ENCODE measurements around the gene ZNF227.
"Not testable (repeated sequence)": the region's sequence is repeated elsewhere in the genome, so short reads cannot be mapped to it uniquely, and the experiment has no call there.

The ZNF227 gene

GRCh38 chr19:44228318-44228717 lies 16.0 kb downstream of the ZNF227 start:
- Histone ChIP-seq H3K79me1 (replicated peaks; ENCODE audit: low read length, poor library complexity, severe bottlenecking) (peaks cover 15% of the 10 kb centered on the region), H3K4me1 (ENCODE audit: control insufficient read depth, insufficient read depth, low read depth, low read length) (no peaks in the 10 kb centered on the region), H3K27ac (ENCODE audit: low read length, poor library complexity, severe bottlenecking) (no peak overlapping the region), H3K36me3 (ENCODE audit: control insufficient read depth in 1 of 2, insufficient read depth in 2 of 2, low read depth in 1 of 2, low read length in 2 of 2) (peaks cover 40 to 61% of the 10 kb centered on the region in 2 experiments), H3K9me3 (ENCODE audit: control insufficient read depth, low read length) (peaks cover 47% of the 10 kb centered on the region), H3K23ac (ENCODE audit: low read length in 2 of 2) (no peak overlapping the region), H3K9ac (ENCODE audit: low read length) (no peak overlapping the region), H3K4ac (ENCODE audit: low read depth in 1 of 2, low read length in 2 of 2) (no peak overlapping the region), H2AK5ac (ENCODE audit: low read length, severe bottlenecking) (no peak overlapping the region), H4K91ac (ENCODE audit: low read length) (no peak overlapping the region), H2BK12ac (ENCODE audit: low read length in 2 of 2) (no peak overlapping the region), H3K4me3 (ENCODE audit: insufficient read depth in 1 of 2, low read depth in 1 of 2, low read length in 2 of 2) (no peak overlapping the region), H3K18ac (ENCODE audit: low read depth in 1 of 2, low read length in 2 of 2) (no peak overlapping the region), H2BK5ac (ENCODE audit: low read depth, low read length, poor library complexity, severe bottlenecking) (no peak overlapping the region), H3K27me3 (ENCODE audit: control insufficient read depth in 1 of 2, insufficient read depth in 1 of 2, low read length in 2 of 2) (no peaks in the 10 kb centered on the region), H2BK15ac (ENCODE audit: low read depth, poor library complexity, severe bottlenecking) (no peak overlapping the region), H3K14ac (ENCODE audit: low read length in 2 of 2) (no peak overlapping the region), H3K4me2 (ENCODE audit: low read length, poor library complexity, severe bottlenecking) (no peak overlapping the region), H2AFZ (ENCODE audit: low read depth, low read length) (no peak overlapping the region), H2BK120ac (ENCODE audit: low read depth, low read length) (no peak overlapping the region), H4K8ac (ENCODE audit: low read length) (no peak overlapping the region)
- DNase-seq: no peak
- 99% methylated on average over 3 of the region's 3 CpGs for WGBS

DNA sequence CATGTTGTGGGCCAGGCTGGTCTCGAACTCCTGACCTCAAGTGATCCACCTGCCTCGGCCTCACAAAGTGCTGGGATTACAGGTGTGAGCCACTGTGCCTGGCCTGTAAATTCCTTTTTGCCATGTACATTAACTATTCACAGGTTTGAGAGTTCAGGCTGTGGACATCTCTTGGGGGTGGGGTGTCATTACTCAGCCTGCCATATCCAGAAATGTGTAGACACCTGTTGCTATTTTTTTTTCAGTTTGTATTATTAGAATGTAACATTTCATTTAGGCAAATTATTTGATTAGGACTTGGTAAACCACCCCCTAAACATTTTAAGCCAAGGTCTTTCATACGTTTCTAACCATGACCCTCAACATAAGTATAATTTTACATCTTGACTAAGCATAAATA lies 20.5 kb downstream of the ZNF227 start:
- H2AFZ ChIP-seq (ENCODE audit: low read depth, low read length): no peak overlapping the region
- no peak overlapping the region for H3K4me3 ChIP-seq (ENCODE audit: insufficient read depth in 1 of 2, low read depth in 1 of 2, low read length in 2 of 2)
- H3K4ac ChIP-seq (ENCODE audit: low read depth in 1 of 2, low read length in 2 of 2): no peak overlapping the region
- no peak overlapping the region for H2BK5ac ChIP-seq (ENCODE audit: low read depth, low read length, poor library complexity, severe bottlenecking)
- no peak for DNase-seq
- no peak overlapping the region for H3K4me2 ChIP-seq (ENCODE audit: low read length, poor library complexity, severe bottlenecking)
- no peak overlapping the region for H2BK12ac ChIP-seq (ENCODE audit: low read length in 2 of 2)
- no peak overlapping the region for H4K91ac ChIP-seq (ENCODE audit: low read length)
- peaks cover 46 to 91% of the 10 kb centered on the region in 2 experiments for H3K36me3 ChIP-seq (ENCODE audit: control insufficient read depth in 1 of 2, insufficient read depth in 2 of 2, low read depth in 1 of 2, low read length in 2 of 2)
- H2BK120ac ChIP-seq (ENCODE audit: low read depth, low read length): no peak overlapping the region
- no peak overlapping the region for H3K9ac ChIP-seq (ENCODE audit: low read length)
- no peaks in the 10 kb centered on the region for H3K27me3 ChIP-seq (ENCODE audit: control insufficient read depth in 1 of 2, insufficient read depth in 1 of 2, low read length in 2 of 2)
- H3K79me1 ChIP-seq (replicated peaks; ENCODE audit: low read length, poor library complexity, severe bottlenecking): peaks cover 12% of the 10 kb centered on the region
- no peak overlapping the region for H2AK5ac ChIP-seq (ENCODE audit: low read length, severe bottlenecking)
- H3K4me1 ChIP-seq (ENCODE audit: control insufficient read depth, insufficient read depth, low read depth, low read length): no peaks in the 10 kb centered on the region
- no peak overlapping the region for H2BK15ac ChIP-seq (ENCODE audit: low read depth, poor library complexity, severe bottlenecking)
- WGBS: 97% methylated on average over 2 of the region's 3 CpGs
- no peak overlapping the region for H3K27ac ChIP-seq (ENCODE audit: low read length, poor library complexity, severe bottlenecking)
- no peak overlapping the region for H3K14ac ChIP-seq (ENCODE audit: low read length in 2 of 2)
- no peak overlapping the region for H4K8ac ChIP-seq (ENCODE audit: low read length)
- H3K9me3 ChIP-seq (ENCODE audit: control insufficient read depth, low read length): peaks cover 83% of the 10 kb centered on the region
- no peak overlapping the region for H3K23ac ChIP-seq (ENCODE audit: low read length in 2 of 2)
- H3K18ac ChIP-seq (ENCODE audit: low read depth in 1 of 2, low read length in 2 of 2): no peak overlapping the region

DNA sequence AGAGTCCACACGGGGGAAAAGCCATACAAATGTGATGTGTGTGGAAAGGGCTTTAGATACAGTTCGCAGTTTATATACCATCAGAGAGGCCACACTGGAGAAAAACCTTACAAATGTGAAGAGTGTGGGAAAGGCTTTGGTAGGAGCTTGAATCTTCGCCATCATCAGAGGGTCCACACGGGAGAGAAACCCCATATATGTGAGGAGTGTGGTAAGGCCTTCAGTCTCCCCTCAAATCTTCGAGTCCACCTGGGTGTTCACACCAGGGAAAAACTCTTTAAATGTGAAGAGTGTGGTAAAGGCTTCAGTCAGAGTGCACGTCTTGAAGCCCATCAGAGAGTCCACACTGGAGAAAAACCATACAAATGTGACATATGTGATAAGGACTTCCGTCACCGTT lies 24.1 kb downstream of the ZNF227 start:
- Histone ChIP-seq H3K18ac (ENCODE audit: low read depth in 1 of 2, low read length in 2 of 2) (no peak overlapping the region), H3K9ac (ENCODE audit: low read length) (no peak overlapping the region), H2AK5ac (ENCODE audit: low read length, severe bottlenecking) (no peak overlapping the region), H3K79me1 (replicated peaks; ENCODE audit: low read length, poor library complexity, severe bottlenecking) (peaks cover 2% of the 10 kb centered on the region), H3K4me2 (ENCODE audit: low read length, poor library complexity, severe bottlenecking) (no peak overlapping the region), H4K91ac (ENCODE audit: low read length) (no peak overlapping the region), H2BK15ac (ENCODE audit: low read depth, poor library complexity, severe bottlenecking) (no peak overlapping the region), H4K8ac (ENCODE audit: low read length) (no peak overlapping the region), H3K14ac (ENCODE audit: low read length in 2 of 2) (no peak overlapping the region), H2AFZ (ENCODE audit: low read depth, low read length) (no peak overlapping the region), H3K27me3 (ENCODE audit: control insufficient read depth in 1 of 2, insufficient read depth in 1 of 2, low read length in 2 of 2) (no peaks in the 10 kb centered on the region), H2BK120ac (ENCODE audit: low read depth, low read length) (no peak overlapping the region), H3K9me3 (ENCODE audit: control insufficient read depth, low read length) (peaks cover 96% of the 10 kb centered on the region), H2BK12ac (ENCODE audit: low read length in 2 of 2) (no peak overlapping the region), H3K4me3 (ENCODE audit: insufficient read depth in 1 of 2, low read depth in 1 of 2, low read length in 2 of 2) (peak overlapping the region in 1 of 2 experiments; percentile 55), H3K4me1 (ENCODE audit: control insufficient read depth, insufficient read depth, low read depth, low read length) (no peaks in the 10 kb centered on the region), H3K36me3 (ENCODE audit: control insufficient read depth in 1 of 2, insufficient read depth in 2 of 2, low read depth in 1 of 2, low read length in 2 of 2) (peaks cover 24 to 67% of the 10 kb centered on the region in 2 experiments), H3K4ac (ENCODE audit: low read depth in 1 of 2, low read length in 2 of 2) (no peak overlapping the region), H3K27ac (ENCODE audit: low read length, poor library complexity, severe bottlenecking) (no peak overlapping the region), H2BK5ac (ENCODE audit: low read depth, low read length, poor library complexity, severe bottlenecking) (no peak overlapping the region), H3K23ac (ENCODE audit: low read length in 2 of 2) (no peak overlapping the region)
- 96% methylated on average over 6 of the region's 8 CpGs for WGBS
- no peak for DNase-seq

DNA sequence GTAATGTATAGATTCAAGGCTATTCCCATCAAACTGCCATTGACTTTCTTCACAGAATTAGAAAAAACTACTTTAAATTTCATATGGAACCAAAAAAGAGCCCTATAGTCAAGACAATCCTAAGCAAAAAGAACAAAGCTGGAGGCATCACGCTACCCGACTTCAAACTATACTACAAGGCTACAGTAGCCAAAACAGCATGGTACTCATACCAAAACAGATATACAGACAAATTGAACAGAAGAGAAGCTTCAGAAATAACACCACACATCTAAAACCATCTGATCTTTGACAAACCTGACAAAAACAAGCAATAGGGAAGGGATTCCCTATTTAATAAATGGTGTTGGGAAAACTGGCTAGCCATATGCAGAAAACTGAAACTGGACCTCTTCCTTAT lies 40.0 kb downstream of the ZNF227 start:
- not testable (repeated sequence) for H2BK12ac ChIP-seq (ENCODE audit: low read length in 2 of 2); H3K4me1 ChIP-seq (ENCODE audit: control insufficient read depth, insufficient read depth, low read depth, low read length); DNase-seq; H3K27me3 ChIP-seq (ENCODE audit: control insufficient read depth in 1 of 2, insufficient read depth in 1 of 2, low read length in 2 of 2); H3K18ac ChIP-seq (ENCODE audit: low read depth in 1 of 2, low read length in 2 of 2); H2AK5ac ChIP-seq (ENCODE audit: low read length, severe bottlenecking); H4K8ac ChIP-seq (ENCODE audit: low read length); H3K14ac ChIP-seq (ENCODE audit: low read length in 2 of 2); H4K91ac ChIP-seq (ENCODE audit: low read length); H3K79me1 ChIP-seq (replicated peaks; ENCODE audit: low read length, poor library complexity, severe bottlenecking); H3K36me3 ChIP-seq (ENCODE audit: control insufficient read depth in 1 of 2, insufficient read depth in 2 of 2, low read depth in 1 of 2, low read length in 2 of 2); H2BK5ac ChIP-seq (ENCODE audit: low read depth, low read length, poor library complexity, severe bottlenecking); H3K4me3 ChIP-seq (ENCODE audit: insufficient read depth in 1 of 2, low read depth in 1 of 2, low read length in 2 of 2); H3K9ac ChIP-seq (ENCODE audit: low read length); H2AFZ ChIP-seq (ENCODE audit: low read depth, low read length); H3K23ac ChIP-seq (ENCODE audit: low read length in 2 of 2); H3K4me2 ChIP-seq (ENCODE audit: low read length, poor library complexity, severe bottlenecking); H2BK120ac ChIP-seq (ENCODE audit: low read depth, low read length); H2BK15ac ChIP-seq (ENCODE audit: low read depth, poor library complexity, severe bottlenecking); H3K27ac ChIP-seq (ENCODE audit: low read length, poor library complexity, severe bottlenecking); H3K4ac ChIP-seq (ENCODE audit: low read depth in 1 of 2, low read length in 2 of 2)
- H3K9me3 ChIP-seq (ENCODE audit: control insufficient read depth, low read length): peaks cover 92% of the 10 kb centered on the region
- WGBS: 94% methylated on average over 2 of the region's 2 CpGs

Measured in mesenchymal stem cell (in vitro differentiated cells and primary cell).